ENCODE results near the gene PRDM15.

DNA sequence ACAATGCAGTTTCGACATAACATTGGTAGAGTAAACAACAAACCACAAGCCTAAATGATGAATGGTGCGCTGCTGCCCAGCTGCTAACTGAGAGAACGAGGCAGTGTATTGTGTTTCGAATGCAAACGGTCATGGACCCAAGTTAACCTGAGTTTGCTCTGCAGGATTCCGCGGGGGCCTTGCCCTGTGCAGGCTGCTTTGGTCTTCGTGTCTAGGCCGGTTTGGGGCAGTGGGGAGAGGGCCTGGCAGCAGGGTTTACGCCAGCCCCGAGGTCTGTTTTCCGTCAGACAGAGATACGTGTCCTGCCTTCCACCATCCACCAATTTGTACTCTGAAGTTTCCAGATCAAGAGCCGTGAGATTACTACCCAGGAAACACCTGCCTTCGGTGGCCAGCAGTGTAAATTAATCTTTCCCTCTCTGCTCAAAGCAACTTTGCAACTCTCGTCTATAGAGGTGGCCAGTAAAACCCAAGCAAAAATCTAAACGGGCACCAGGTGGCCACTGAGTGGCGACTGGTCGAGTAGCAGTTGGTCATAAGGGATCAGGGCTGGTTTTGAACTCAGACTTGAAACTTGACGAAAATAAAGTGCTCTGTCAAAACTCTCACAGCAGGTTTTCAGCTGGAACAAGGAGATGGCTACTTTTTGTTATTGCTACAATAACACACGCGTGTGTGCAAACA lies 6.3 kb upstream of the PRDM15 start:
- TF ChIP-seq CTCF (IDR thresholded peaks at IDR 0.05) (no peak), POLR2A (IDR thresholded peaks at IDR 0.05) (no peak)

Data from transverse colon (tissue), 3 donors.